GM19328 (cell line): ENCODE data around the gene IL6R.

ENCODE experiments used
- ATAC-seq: cut with Tn5 transposase; IDR thresholded peaks from one replicate; pipeline ENCODE4 v1.9.1; 2021; ENCODE audit warnings: mild to moderate bottlenecking, moderate library complexity; ENCODE audit not compliant: unreplicated experiment

IL6R gene

DNA sequence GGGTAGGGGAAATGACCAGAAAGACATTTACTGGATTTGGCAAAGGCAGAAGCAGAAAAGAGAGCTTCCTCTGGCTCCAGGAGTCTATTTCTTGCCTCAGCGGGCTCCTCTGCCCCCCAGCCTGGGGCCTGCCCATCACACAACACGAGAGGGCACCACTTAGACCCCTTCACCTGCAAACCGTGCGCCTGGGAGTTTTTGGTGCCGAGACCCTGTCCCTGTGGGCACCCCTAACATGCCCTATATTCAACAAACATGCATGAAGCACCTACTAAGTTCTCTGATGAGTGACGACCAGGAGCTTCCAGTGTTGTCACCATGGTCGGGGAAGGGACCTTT lies 18.8 kb downstream of the IL6R start:
- ATAC-seq, result no peak

DNA sequence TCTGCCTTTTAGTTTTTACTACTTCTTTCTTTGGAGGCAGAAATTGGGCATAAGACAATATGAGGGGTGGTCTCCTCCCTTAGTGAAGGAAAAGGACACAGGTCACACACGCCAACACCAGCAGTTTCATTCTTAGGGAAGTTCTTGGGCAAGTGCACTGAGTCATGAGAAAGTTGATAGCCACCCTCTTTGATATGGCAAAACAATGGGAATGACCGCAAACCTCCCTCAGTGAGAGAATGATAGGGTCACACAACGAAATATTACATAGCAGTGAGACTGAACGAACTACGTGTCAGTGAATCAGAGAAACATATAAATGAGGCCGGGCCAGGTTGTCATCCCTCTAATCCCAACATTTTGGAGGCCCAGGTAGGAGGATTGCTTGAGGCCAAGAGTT lies 20.0 kb downstream of the IL6R start:
- no peak for ATAC-seq

DNA sequence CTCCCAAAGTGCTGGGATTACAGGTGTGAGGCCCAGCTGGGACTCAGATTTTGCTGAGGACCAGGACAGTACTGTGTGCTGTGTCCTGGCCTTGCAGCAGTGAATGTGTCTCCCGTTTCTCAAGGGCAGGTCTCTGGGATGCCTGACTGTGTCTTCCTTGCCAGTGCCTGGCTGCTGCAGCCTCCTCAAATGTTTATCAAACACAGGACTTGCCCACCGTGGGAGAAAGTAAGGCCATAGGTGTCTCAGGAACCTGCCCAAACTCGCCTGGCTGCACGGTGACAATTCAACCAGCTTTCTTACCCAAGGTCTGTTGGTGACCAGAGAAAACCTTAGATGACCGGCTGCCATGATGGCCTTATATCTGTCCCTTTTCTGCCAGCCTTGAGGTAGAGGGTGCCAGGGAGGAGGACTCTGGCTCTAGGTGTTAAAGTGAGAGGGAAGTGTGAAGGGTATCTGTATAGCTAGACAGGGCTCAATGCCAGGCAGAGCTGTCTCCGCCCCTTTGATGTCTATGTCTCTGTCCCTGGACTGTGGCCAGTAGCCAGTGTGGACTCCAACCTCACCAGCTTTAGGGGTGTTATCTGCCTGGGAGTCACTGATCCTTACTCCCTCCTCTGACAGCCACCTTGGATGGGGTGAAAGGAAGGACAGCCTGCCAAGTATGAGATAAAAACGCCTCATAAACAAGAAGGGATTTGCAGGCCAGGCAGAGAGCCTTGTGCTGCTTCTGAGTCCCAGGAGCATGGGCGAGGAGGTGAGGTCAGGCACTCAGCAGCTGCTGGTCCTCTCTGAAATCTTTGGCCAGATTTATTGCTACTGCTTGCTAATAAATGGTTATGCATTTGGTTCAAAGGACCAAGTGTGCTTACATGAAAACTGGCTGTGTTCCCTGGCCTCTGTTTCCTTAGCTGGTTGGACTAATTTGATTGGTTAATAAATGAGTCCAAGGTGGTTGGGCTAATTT lies 22.3 kb downstream of the IL6R start:
- ATAC-seq, result no peak

DNA sequence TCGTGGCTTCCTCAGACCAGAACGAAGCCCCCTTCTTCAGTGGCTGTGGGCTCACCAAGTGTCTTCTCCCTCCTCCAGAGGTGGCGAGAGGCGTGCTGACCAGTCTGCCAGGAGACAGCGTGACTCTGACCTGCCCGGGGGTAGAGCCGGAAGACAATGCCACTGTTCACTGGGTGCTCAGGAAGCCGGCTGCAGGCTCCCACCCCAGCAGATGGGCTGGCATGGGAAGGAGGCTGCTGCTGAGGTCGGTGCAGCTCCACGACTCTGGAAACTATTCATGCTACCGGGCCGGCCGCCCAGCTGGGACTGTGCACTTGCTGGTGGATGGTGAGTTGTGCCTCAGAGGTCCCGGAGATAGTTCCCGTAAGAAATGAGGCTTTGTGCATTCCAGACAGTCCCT lies 24.0 kb downstream of the IL6R start:
- no peak for ATAC-seq

DNA sequence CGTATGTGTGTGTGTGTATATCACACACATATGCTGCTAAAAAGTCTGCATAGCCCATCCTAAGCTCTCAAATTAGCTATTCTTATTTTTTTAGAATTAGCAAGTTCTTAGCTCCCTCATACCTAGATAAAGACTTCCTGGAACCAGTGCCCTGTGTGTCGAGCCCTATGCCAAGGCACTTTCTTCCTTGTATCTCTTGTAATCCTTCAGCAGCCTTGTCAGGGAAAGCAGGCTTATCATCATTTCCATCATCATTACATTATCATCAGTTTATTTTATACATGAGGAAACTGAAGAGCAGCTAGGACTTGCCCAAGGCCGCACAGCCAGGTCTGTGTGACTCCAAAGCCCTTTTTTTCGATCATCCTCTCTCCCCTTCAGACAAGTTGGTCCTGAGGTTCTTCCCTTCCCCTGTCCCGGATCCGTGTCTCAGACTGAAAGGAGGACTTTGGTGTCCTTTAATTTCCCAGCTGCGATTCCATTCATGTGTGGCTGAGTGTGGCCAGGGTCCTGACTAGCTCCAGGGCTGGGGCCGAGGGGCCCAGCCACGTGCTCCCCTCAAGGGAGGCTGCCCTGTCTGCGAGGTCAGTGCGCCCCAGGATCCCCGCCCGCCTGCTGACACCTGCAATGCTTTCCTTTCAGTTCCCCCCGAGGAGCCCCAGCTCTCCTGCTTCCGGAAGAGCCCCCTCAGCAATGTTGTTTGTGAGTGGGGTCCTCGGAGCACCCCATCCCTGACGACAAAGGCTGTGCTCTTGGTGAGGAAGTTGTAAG lies 24.9 kb downstream of the IL6R start:
- no peak for ATAC-seq

DNA sequence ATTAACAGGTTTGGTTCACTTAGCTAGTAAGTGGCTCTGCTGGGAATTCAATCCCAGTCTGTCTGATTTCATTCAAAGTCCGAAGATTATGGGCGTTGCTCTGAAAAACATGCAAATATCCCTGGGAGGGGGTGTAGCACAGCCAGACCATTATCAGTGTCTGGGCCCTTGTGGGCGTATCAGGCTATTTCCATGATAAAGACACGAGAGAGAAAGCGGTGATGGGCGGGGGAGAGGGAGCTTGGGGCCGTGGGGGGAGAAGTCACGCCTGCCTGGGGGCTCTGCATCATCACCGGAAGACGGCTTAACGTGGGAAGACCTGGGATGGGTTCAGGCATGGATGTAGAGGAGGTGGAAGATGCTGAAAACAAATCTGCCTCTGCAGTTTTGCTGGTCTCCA lies 25.8 kb downstream of the IL6R start:
- no peak for ATAC-seq

DNA sequence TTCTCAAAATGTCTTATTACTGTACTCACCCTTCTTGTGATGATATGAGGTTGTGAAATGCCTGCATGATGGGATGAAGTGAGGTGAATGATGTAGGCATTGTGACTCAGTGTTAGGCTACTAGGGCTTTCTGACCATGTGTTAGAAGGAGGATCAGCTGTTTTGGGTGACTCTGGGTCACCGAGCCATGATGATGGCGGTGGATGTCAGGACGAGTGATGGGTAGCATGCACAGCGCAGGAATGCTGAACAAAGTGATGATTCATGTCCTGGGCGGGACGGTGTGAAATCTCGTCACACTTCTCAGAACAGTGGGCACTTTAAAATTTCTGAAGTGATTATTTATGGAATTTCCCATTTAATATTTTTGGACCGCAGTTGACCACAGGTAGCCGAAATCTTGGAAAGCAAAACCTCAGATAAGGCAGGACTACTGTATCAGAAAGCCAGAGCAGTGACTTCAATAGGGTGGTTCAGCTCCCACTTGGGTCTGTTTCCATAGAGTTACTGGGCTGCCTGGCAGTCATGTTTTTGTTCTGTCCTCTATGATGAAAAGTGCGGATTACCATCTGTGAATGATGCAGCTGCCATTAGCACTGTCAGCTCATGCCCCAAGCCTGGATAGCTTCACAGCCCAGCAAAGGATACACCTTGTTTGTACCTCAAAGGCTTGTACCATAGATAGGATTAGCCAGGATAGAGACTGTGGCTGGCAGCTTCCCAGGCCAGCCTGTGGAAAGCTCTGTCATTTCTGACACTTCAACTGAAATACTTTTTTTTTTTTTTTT lies 26.6 kb downstream of the IL6R start:
- ATAC-seq, result no peak

DNA sequence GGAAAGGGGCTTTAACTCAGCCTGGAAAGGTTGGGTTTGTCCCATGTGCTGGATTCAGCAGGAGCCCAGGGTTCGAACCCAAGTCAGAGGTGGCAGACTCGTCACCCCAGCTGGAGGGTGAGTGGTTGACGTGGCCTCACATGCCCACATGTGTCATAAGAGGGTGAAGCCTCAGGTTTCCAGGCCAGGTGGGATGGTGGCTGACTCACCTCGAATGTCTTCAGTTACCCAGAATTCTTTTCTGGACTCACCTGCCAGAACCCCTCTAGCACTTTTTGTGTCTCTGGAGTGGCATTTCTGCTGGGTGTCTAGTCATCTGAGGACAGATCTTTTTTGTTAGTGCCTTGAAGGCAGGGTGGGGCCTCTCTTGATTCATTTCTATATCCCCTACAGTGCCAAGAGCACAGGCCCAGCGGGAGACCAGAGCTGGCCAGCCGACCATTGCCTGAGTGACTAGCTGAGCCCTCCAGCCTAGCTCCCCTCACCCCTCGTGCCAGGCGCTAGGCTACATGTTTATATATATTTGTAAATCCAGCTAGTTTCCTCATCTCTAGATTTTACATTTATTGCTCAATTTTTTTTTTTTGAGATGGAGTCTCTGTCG lies 28.1 kb downstream of the IL6R start:
- no peak for ATAC-seq

DNA sequence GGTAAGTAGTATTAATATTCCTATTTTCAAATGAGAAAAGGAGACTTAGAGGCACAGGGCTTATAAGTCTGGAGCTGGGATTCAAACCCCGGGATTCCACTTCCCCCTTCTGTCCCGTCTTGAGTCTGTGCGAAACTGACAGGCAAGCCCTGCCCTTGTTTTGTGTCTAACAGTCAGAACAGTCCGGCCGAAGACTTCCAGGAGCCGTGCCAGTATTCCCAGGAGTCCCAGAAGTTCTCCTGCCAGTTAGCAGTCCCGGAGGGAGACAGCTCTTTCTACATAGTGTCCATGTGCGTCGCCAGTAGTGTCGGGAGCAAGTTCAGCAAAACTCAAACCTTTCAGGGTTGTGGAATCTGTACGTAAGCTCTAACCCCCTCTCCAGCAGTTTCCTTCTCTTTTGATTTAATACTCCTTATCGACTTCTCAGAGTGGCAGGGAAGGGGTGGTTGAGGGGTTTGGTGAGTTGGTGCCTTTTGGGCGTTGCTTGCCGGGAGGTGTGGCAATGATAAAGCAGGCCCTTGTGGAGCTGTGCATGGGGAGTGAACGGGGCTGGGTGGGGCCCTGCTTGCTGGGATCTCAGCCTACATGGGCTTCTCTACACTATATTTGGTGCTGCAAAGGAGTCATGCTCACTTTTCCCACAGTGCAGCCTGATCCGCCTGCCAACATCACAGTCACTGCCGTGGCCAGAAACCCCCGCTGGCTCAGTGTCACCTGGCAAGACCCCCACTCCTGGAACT lies 29.4 kb downstream of the IL6R start:
- ATAC-seq, result no peak

DNA sequence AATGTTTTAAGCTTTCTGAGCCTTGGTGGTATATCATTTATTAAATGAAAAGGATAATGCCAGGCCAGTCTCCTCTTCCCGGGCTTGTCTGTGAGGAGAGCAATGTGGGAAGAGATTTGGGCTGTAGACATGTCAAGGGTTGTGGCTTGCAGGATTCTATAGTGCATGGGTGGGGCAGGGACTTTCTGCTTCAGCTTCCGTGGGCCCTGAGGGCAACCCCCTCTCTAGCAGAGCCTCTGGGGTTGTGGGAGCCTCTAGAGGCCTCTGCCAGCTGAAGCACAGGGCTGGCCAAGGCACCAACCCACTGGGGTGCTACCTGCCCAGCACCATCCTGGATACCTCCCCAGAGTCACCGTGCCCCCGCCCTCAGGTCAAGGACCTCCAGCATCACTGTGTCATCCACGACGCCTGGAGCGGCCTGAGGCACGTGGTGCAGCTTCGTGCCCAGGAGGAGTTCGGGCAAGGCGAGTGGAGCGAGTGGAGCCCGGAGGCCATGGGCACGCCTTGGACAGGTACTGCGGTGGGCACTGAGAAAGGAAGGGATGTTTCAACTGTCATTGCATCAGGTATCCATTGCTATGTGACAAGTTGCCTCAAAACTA lies 30.6 kb downstream of the IL6R start:
- no peak for ATAC-seq

DNA sequence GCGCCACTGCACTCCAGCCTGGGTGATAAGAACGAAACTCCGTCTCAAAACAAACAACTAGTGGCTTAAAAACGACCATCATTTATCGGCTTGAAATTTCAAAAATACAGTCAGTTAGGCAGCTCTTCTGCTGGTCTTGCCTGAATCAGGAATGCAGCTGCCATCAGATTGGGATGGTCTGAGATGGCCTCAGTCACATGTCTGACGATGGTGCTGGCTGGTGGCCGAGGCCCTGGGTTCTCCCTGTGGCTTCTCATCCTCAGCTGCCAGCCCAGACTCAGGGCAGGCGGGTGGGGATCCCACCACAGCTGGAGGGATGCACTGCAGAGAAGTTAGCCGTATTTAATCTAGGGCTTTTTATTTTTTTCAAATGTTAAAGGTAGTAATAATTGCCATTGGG lies 31.3 kb downstream of the IL6R start:
- ATAC-seq, result no peak

DNA sequence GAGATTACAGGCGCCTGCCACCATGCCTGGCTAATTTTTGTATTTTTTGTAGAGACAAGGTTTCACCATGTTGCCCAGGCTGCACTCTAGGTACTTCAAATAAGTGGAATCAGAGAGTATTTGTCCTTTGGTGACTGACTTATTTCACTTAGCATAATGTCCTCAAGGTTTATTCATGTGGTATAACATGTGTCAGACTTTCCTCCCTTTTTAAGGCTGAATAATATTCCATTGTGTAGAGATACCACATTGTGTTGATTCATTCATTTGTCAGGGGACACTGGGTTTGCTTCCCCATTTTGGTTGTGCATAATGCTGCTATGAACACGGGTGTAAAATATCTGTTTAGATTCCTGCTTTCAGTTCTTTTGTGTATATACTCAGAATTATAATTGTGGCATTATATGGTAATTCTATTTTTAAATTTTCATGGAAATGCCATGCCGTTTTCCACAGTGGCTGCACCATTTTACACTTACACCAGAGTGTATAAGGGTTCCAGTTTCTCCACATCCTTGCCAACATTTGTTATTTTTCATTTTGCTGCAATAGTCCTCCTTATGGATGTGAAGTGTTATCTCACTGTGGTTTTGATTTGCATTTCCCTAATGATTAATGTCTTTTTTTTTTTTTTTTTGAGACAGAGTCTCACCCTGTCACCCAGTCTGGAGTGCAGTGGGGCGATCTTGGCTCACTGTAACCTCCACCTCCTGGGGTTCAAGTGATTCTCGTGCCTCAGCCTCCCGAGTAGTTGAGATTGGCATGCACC lies 35.1 kb downstream of the IL6R start:
- ATAC-seq, result peak; percentile 6

DNA sequence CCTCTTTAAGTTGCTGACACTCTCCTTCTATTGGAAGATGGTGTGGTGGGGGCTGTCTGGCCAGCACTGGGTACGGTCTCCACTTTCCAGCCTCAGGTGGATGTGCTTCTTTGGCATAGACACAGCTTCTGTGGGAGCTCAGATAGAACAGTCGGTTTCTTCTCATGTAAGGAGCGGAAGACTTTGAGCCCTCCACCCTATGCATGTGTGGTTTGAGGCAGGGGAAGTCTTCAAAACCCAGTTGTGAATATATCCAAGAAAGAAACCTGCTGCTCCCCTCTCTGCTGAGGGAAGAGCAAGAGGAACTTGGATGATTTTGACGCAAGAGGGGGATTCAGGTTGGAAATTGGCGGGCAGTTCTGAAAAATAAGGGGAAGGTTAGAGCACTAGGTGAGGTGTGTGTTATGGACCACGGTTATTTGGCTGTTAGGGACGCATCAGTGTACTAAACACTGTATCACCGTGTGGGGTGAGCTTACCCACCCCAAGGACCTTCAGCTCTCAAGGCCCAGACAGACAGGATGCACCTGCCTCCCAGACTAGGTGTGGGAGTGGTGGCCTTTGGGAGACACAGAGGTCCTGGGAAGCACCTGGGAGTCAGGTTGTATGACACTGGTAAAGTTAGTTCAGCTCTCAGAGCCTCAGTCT lies 36.2 kb downstream of the IL6R start:
- no peak for ATAC-seq

DNA sequence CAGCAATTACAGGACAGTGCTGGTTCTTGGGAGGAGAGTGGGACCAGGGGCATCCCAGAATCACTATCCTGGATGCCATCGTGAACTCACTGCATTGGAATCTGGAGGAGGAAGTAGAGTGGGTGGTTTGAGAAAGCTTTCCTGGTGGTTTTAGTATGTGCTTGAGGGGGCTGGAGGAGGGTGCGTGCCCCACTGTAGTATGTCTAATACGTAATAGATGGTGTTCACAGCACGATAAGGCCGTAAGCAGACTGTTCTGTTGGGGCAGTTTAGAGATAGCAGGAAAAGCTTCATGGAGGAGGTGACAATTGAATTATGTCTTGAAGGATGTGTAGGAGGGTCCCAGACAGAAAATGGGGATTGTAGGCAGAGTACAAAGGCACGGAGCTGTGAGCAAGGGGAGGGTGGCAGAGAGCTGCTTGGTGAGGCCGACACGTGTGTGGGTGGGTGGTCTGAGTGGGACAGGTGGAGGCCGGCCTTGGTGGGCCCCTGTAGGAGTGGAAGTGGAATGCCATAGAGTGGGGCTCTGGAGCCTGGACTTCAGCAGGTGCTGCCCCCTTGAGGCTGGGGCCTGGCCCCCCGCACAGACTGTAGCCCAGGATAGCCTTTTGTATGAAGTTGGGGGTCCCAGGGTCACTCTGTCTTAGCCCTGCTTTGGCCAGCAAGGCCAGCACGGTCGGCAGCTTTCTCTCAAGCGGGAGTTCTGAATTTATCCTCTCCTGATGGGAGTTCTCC lies 37.0 kb downstream of the IL6R start:
- ATAC-seq, result no peak

DNA sequence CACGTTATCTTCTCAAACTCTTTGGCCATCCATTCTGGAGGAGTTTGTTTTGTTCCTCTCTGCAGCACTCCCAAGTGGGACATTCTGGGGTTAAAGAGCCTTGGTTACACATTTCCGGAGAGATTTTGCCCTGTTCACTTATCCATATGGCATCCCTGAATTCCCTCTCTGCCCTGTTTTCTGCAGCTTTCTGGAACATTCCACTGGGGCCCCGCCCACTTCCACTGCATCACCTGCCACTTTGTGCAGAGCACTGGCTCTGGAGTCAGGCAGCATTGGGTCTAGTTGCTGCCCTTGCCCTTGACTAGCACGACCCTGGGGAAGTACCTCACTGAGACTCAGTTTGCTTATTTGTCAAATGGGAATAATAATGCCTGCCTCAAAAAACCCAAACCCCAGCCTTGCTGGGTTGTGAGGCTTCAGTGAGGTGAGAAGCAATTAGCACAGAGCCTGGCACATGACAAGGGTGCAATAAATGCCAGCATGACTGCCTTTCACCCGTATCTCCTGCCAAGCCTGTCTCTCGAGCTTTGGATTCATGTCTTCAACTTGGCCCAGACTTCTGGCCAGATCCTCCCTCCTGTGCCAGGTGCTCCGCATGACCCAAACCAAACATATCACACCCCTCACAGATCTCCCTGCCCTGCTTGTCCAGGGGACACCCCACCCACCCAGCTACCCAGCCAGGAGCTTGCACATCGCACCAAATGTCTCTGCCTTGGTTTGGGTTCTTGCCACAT lies 38.3 kb downstream of the IL6R start:
- no peak for ATAC-seq

DNA sequence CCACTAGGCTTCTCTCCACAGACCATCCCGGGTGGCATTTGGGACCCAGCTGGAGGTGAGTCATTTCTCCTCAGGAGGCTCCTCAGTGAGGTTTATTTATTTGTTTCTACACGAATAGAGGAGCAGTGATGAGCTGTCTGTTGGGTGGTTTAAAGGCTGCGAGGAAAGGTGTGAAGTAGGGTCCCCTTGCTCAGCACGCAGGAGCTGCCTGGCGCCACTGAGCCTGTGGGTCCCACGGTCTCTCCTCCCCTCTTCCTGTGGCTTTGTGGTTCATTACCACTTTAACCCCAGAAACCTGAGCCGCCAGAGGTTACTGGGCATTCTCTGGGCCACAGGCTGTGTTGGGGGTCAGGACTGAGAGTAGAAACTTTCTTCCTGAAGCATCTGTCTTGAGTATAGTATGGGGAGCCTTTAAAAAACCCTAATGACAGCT lies 39.9 kb downstream of the IL6R start:
- no peak for ATAC-seq

DNA sequence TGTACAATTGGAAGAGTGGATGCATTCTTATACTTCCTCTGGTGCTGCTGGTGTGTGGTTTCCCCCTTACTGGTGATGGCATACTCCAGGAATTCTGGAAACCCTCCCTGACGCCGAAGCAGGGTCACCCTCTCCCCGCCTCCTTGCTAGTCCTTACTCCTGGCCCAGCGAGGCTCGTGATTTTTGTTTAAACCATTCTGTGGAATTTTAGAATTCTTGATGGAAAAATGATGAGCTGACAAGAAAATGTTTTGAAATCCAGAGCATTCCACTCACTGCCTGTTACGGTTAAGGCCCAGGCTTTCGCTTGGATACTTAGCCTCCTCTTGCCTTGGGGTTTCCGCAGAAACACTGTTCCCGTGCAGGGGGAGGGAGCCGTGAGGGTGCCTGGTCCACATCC lies 41.1 kb downstream of the IL6R start:
- no peak for ATAC-seq
